GM18520 (cell line): ENCODE data around the gene RNF31.

Experiments
- ATAC-seq: cut with Tn5 transposase; IDR thresholded peaks from one replicate; pipeline ENCODE4 v1.9.1; 2021; ENCODE audit not compliant: unreplicated experiment

Gene RNF31

GRCh38 chr14:24181371-24182077, 34.2 kb downstream of the RNF31 start:
- ATAC-seq: no peak

- no peak for ATAC-seq
Observed at GRCh38 chr14:24182110-24182882, 35.0 kb downstream of the RNF31 start.

GRCh38 chr14:24183014-24183481, 35.8 kb downstream of the RNF31 start:
- no peak for ATAC-seq

- ATAC-seq: no peak
Observed at GRCh38 chr14:24184104-24184970, 37.0 kb downstream of the RNF31 start.

- ATAC-seq: no peak
Observed at GRCh38 chr14:24185026-24185425, 37.7 kb downstream of the RNF31 start.

- ATAC-seq: no peak
Observed at GRCh38 chr14:24185741-24186140, 38.4 kb downstream of the RNF31 start.

GRCh38 chr14:24186831-24187538, 39.7 kb downstream of the RNF31 start:
- no peak for ATAC-seq

- ATAC-seq: no peak
Observed at GRCh38 chr14:24187539-24187915, 40.2 kb downstream of the RNF31 start.

GRCh38 chr14:24188251-24189058, 41.2 kb downstream of the RNF31 start, which contains the start of gene IPO4:
TSS of gene IPO4 (minus strand) at chr14:24188816. CDS start at chr14:24188787, 29 bp downstream.
- peak; percentile 80 for ATAC-seq

- ATAC-seq: no peak
Observed at GRCh38 chr14:24189059-24189375, 41.7 kb downstream of the RNF31 start.

- no peak for ATAC-seq
Observed at GRCh38 chr14:24189460-24189859, 42.2 kb downstream of the RNF31 start.

- ATAC-seq: no peak
Observed at GRCh38 chr14:24190416-24190815, 43.1 kb downstream of the RNF31 start.

- ATAC-seq: no peak
Observed at GRCh38 chr14:24192933-24193332, 45.6 kb downstream of the RNF31 start.

GRCh38 chr14:24194186-24194872, 47.0 kb downstream of the RNF31 start:
- no peak for ATAC-seq

- no peak for ATAC-seq
Observed at GRCh38 chr14:24194873-24195185, 47.5 kb downstream of the RNF31 start.

GRCh38 chr14:24195186-24196070, 48.1 kb downstream of the RNF31 start, which contains the start of gene TM9SF1:
TSS of gene TM9SF1 (minus strand) at chr14:24195441. CDS start at chr14:24195019, 422 bp downstream.
- peak; percentile 78 for ATAC-seq

GRCh38 chr14:24196071-24197055, 49.1 kb downstream of the RNF31 start:
- ATAC-seq: peak; percentile 4
